ENCODE results near the gene CLN6. TPM values are rescaled to one million over a fixed set of nuclear protein-coding genes. Genes with fewer than 3 reads are reported as not detected.

CLN6 gene
- total RNA-seq, 1 donor from 2014 or later = 12.2 TPM

Other genes starting within 250 kb of the CLN6 start
- 13.2 TPM for gene PIAS1, start 175.4 kb downstream of the CLN6 start, total RNA-seq
- gene CALML4, start 24.4 kb downstream of the CLN6 start, total RNA-seq = 6.8 TPM
- gene FEM1B, start 48.0 kb upstream of the CLN6 start, total RNA-seq = 21.5 TPM
- 0.88 TPM for gene ITGA11, start 202.4 kb upstream of the CLN6 start, total RNA-seq

All from left lobe of liver (tissue), 1 donor.